Suppressor macrophage treated with lipopolysaccharide for 4 hours (primary cell): Measurements from ENCODE around the gene ATP6V1C2.

Source experiments
- DNase-seq: peaks from one replicate; pipeline ENCODE4 v3.0.0-alpha.2; 2020

ATP6V1C2 gene

DNA sequence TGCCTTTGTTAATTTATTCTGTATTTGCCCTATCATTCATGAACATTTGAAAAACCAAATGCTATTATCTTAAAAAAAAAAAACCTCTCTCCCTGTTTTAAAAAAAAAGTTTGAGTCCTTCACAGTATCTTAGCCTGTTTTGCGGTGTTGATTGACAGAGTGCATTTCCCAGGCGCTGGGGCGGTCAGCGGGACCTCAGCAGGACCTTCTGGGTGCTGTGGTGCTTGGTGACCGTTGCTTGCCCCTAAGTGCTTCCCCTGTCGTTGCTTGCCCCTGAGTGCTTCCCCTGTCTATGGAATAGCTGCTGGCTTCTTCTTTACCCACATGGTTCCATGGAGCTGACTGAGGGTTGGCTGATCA, 12.1 kb downstream of the ATP6V1C2 start:
- DNase-seq: no peak

DNA sequence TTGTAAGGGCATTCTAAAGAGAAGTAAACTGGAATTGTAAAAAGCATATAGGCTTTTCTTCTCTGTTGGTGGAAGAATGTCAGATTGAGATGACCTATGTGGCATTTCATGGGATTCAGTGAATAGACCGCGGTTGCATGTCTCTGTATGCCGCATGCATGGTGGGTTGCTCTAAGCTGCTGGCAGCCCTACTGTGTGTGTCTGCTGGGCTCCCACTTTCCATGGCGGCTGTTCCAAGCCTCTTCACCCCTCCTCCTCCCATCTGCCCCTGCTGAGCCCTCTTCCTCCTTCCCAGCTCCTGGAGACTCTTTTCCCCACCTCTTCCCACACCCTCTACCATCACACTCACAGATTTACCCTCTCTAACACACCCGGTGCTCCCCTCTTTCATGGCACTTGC, 12.6 kb downstream of the ATP6V1C2 start:
- DNase-seq: no peak

DNA sequence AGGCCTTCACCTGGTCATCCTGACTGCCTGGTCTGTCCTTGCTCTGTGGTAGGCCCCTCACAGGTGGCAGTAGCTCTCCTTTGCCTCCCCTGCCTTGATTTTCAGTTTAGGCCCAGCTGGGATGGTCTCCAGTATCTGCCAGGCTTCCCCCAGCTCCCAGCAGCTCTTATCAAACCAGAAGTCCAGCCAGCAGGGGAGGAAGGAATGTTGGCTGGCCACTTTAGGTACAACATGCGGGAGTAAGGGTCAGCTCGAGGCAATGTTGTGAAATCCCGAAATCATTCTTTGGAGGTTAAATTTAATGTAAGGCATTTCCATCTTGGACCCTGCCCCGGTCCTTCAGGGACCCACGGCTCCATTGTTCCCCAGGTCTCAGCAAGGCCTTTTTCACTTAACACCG, 16.8 kb downstream of the ATP6V1C2 start:
- no peak for DNase-seq

DNA sequence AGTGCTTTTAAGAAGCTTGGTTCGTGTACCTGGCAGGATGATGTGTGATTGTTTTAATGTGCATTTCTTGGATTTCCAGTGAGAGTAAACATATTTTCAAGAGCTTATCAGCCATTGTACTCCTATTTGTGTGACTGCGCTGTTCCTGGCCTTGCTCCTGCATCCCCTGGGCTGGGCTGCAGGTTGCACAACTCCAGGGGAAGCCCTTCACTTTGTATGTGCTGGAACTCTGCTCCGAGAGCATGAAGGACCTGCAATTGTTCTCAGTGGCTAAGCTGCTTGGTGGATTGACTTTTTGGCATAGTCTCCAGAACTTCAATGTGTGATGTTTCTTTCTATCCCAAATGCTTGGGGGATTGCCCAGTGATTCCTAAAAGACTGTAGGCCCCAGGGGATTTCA, 18.8 kb downstream of the ATP6V1C2 start:
- no peak for DNase-seq

DNA sequence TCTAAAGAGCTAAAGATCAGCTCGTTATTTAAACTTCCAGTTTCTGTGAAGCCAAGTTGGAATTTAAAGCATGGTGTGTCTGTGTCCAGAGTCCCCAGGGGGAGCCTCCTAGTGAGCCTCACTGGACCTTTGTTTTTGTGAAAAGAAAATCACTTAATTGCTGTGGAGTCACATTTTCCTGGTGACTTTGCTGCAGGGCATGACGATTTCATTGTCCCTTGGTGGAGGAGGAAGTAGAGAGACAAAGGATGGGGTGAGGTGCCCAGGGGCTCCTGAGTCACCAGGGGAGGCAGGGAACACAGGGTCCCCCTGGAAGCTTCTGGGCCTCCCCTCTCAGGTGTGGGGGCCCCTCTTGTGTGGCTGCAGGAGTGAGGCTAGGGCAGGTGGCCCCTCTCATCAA, 19.7 kb downstream of the ATP6V1C2 start:
- no peak for DNase-seq

DNA sequence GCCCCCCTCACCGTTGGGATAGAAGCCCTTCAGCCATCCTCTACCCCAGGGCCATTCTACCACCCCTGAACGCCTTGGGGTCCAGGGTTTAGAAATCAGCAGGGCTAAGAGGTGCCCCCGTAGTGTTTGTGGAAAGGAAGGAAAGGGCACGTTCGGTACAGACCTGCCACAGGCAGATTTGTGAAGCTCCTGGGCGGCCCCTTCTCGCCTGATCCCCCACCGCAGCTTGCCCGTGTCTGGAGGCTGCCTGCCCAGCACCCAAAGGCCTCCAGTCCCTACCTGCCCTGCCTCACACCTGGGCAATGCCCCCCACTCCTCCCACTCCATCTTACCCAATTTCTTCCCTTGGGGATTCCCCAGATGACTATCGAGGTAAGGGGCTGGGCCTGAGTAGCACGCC, 21.2 kb downstream of the ATP6V1C2 start:
- no peak for DNase-seq

DNA sequence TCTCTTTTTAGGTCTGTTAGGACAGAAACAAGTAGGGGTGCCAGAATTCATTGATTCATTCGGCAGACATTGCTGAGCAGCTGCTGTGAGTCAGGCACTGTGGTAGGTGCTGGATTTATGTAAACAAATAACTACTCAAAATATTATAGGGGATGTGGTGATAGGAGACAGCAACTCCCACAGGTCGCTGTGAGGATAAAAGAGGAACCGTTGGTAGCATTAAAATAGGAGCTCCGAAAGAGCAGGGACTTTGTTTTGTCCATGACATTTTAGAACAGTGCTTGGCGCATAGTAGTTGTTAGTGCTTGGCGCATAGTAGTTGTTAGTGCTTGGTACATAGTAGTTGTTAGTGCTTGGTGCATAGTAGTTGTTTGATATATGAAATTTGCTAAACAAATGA, 29.2 kb downstream of the ATP6V1C2 start:
- no peak for DNase-seq

DNA sequence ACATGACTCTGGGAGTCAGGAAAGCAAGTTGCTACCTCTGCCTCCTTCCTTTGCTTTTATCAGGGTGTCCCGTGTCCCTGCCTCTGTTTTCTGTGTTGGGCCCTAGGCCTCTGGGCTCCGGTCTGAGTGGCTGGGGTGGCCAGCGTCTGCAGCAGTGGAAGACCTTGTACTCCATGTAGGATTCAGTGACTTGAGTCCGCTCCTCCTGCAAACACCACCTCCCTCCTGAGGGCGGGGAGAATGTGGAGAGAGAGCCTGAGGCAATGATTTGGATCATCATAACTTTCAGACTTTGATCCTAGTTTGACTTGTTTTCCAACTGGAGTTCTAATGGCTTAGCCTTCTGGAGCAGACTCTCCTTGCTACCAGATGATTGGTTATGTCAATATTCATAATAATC, 30.8 kb downstream of the ATP6V1C2 start:
- no peak for DNase-seq

DNA sequence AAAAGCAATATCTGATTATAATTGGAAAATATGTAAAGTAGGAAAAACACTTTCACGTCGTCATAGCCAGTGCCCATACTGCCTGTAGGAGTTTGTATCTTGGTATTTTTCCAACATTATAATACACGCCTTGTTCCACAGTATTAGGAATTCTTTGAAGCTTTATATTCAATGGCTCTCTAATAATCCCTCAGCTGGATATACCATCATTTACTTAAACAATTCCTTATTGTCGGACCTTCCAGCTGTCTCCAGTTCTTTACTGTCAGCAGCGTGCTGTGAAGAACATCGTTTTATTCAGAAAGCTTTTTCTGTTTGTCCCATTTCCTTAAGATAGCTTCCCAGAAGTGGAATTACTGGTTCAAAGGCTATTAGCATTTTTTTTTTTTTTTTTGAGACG, 31.7 kb downstream of the ATP6V1C2 start:
- DNase-seq: no peak

DNA sequence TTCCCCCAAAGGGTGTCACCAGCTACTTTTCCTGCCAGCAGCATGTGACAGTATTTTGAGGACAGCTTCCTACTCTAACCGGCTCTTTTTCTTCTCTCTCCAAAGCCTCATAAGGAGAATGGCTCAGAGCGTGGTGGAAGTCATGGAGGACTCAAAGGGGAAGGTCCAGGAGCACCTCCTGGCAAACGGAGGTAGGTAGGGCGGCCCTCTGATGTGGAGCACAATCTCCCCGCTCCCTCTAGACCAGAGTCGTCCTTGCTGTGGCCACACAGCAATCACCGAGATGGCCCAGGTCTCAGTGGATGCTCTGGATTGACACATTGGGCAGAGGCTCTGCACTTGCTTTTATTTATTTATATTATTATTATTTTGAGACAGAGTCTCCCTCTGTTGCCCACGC, 32.4 kb downstream of the ATP6V1C2 start:
- no peak for DNase-seq

DNA sequence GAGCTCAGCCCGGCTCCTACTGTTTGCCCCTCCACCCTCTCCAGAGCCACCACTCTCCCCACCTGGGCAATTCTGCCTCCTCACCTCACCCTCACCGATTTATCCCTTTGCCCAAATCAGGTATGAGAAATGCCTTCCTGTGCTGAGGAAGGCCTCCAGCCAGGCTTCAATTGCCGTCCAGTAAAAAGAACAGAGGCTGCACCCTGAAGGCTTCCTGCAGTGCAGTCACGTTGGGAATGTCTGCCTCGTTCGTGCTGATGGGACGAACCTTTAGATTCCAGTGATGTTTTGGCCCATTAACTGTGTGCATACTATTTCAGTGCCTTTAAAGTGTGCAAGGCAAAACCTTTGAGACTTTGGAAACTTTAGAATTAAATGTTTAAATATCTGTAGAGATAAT, 34.2 kb downstream of the ATP6V1C2 start:
- no peak for DNase-seq

DNA sequence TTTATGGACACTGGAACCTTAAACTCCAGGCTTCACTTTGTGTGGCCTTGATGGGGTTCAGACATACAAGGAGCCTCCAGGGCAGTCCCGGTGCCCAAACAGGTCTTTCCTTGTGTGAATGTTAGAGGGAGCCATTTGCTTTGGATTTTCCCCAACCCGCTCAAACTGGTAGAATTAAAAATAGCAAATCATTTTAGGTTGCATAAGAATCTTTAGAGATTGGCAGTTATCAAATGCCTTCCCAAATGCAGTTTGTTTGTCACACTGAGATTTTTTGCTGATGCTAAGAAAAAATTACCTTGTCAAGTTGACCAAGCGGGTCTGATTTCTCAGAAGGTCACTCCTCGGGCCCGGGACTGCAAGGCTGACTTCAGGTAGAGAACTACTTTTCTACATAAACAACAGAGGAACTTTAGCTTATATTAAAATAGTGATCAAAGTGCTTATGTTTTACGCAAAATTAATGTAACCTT, 36.4 kb downstream of the ATP6V1C2 start:
- no peak for DNase-seq

DNA sequence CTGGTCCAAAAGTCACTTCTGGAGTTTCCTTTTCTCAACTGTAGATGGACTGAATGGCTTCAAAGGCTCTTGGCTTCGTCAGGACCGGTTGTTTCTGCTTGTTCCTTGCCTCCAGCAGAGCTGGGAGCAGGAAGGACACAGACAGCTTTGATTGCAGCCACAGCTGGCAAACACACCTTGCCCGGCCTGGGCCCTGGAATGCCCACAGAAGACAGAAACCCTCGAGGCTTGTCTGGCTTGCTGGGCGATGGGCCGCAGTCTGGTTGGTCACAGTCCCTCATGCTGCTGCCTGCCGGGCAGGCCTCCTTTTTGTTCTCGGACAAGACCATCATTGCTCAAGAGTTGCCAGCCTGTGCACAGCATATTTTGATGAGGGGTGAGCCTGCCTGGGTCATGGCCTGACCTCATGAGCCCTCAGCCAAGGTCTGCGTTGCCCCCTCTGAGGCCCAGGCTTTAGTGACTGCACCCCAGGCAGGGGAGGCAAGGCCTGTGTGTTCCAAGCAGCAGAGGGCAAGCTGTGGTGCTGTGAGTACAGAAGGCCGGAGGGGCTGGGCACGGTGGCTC, 37.8 kb downstream of the ATP6V1C2 start:
- no peak for DNase-seq

DNA sequence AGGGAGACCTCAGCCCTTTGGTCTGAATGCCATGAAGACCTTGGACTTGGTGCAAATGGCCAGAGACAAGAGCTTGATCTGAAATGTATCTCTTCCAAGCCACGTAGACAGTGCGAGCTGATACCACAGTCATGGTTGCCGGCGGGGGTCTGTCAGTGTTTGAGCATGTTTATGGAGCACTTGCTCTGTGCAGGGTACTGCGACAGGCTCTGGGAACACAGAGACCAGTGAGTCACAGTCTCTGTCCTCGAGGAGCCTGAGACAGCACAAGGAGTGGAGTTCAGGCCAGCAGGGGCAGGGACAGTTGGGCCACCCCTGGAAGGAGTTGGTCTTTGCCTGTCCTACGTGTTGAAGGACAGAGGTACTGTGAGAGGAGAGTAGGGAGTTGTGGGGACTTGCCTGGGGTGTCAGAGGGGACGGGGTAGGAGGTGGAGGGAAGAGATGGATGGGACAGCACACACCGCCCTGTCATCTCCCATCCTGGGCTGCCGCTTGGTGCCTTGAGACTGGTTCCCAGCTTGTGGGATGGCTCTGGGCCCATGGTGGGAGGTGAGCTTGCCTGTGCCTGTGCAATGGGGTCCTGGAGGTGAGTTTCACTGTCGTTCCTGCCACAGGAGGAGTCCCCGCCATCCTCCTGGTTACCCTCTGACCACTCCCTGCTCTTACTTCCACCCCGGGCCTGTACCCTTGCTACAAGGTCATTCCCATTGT, 39.5 kb downstream of the ATP6V1C2 start:
- DNase-seq: no peak

DNA sequence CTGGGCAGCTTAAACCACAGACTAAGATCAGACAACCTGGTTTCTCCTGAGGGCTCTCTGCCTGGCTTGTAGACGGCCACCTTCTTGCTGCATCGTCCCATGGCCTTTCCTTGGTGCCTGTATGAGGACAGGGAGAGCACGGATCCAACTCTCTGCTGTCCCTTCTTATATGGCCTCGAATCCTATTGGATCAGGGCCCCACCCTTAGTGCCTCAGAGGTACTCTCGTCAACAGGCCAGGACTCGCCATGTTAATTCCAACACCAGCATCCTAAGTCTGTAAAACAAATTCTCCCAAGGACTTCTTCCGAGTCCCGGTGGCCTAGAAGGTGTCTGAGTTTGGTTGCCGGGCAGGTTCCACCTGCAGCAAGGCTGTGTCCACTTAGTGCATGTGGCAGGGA, 40.2 kb downstream of the ATP6V1C2 start:
- DNase-seq: no peak

DNA sequence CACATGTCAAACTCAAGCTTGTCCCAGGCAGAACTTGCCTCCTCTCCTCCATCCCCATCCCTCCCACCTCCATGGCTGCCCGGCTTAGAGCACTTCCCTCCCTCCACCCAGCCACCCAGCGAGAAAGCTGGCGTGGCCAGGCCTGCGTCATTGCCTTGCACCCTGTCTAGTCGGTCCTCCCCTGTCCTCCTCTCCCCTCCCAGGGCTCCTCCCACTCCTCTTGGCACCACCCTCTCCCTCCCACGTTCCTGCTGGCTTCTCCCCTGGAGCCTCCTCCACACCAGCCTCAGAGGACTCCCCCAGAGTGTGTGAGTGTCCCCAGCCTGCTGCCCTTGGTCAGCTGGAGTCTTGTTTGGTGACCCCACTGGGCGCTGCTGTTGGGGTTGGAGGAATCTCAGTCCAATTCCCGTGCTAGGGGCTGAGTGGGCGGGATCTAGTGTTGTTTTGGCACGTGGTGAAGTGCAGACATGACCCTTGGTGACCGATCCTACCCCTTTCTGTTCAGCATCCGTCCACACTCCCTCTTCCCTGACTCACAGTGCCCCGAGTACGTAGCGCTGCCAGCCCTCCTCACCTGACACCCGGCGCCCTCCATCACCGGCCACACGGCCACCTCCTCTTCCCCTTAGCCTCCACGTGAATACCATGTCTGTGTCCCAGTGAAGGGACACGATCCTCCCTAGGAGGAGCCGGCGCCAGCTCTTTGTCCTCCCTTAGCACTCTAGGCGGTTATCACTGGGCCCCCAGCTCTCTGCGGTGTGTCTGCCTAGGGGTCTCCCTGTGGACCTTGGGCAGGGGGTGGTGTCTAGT, 41.4 kb downstream of the ATP6V1C2 start:
- DNase-seq: no peak

DNA sequence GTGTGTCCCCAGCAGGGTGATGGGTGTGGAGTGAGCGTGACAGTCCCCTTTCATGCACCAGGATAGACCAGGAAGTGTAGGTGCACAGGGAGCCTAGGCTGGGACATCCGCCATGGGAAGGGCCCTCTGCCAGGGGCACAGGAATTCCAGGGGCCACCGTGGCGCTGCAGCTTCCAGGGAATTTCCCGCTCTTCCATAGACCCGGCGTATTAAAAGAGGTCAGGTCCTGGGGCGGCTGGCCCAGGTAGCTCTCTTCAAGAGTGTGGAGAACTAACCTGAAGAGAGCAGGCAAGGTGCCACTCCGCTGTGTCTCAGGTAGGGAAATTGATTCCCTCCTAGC, 42.0 kb downstream of the ATP6V1C2 start:
- no peak for DNase-seq

DNA sequence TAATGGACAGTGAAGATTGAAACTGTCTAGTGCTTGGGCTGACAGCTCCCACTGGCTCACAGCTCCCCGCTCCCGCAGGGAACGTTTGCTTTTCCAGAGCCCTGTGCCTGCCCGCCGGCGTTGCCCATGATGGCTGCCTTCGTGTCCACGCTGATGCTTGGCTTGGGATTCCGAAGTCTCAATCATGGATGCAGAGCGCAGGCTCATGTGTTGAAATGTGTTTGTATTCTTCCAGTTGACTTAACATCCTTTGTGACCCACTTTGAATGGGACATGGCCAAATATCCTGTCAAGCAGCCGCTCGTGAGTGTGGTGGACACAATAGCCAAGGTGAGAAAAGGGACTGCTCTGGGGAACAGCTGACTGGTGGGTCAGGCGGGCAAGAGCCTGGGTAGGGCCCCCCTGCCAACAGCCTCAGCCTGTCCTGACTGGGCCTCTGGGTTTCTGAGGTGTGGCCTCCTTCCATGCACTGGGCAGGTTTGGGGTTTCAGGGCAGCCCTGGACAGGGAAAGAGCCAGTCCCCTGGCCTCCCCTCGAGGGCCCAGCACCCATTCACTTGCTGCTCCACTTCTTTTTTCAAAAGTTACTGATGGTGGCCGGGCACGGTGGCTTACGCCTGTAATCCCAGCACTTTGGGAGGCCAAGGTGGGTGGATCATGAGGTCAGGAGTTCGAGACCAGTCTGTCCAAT, 42.8 kb downstream of the ATP6V1C2 start:
- no peak for DNase-seq

DNA sequence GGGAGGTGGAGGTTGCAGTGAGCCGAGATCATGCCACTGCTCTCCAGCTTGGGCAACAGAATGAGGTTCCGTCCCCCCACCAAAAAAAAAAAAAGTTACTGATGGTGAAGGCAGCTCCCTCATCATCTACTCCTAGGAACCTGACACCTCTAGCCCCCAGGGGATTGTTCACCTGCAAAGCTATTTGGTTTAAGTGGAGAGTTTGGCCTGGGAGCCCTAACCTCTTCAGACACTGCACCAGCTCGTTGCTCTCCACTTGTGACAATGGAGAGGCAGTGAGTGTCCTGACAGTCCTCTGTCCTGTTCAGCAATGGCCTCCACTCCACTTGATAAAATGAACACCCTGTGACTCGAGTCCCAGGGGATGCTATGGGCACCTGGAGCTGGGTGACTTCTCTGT, 43.5 kb downstream of the ATP6V1C2 start:
- no peak for DNase-seq

DNA sequence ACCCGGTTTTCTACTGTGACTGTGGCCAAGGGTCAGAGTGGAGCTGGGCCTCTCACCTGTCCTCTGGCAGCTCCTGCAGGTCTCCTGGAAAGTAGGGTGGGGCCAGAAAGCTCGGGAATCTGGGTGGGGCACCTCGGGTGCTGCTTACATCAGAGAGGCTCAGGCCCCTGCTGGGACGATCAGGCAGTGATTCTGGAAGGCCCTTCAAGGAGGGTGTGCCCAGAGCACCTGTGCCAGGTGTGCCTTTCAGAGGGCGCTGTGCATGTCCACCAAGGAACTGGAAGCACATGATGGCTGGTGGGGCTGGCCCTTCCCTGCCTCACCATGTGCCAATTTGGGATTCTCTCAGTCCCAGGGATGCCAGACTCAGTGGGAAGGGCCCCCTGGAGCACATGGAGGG, 44.0 kb downstream of the ATP6V1C2 start:
- DNase-seq: no peak

DNA sequence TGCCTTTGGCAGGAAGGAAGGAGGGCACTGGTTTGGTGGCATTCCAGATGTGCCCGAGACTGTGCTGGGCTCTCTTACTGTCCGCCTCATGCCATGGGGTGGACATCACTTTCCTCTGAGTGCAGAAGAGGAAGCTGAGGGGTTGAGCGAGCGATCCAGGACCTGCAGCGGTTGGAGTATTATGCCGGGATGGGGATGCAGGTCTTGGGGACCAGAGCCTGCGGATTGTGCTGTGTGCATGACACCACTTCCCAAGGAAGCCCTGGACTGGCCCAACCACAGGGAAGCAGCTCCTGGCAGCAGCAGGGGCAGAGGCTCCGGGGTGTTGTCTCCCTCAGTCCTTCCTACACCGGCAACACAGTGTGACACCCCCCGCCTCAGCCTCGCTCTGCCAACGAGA, 44.5 kb downstream of the ATP6V1C2 start:
- no peak for DNase-seq

DNA sequence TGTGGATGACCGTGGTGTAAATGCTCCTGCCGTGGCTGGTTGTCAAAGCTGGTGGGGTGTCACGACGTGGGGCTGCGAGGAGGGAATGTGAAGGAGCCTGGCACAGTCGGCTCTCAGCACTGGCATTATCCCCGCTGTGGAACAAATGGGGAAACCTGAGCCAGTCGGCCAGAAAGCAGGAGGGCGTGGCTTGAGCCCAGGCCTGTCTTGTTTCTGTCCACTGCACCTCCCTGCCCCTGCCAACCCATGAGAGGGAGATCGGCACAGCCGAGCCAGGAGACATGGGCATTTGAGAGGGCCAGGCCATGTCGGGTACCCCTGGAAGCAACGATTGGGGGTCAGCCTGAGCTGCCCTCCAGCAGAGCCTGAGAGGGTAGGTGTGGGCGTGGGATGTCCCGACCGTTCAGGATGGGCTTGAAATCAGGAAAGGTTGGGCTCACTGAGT, 46.7 kb downstream of the ATP6V1C2 start:
- DNase-seq: no peak

DNA sequence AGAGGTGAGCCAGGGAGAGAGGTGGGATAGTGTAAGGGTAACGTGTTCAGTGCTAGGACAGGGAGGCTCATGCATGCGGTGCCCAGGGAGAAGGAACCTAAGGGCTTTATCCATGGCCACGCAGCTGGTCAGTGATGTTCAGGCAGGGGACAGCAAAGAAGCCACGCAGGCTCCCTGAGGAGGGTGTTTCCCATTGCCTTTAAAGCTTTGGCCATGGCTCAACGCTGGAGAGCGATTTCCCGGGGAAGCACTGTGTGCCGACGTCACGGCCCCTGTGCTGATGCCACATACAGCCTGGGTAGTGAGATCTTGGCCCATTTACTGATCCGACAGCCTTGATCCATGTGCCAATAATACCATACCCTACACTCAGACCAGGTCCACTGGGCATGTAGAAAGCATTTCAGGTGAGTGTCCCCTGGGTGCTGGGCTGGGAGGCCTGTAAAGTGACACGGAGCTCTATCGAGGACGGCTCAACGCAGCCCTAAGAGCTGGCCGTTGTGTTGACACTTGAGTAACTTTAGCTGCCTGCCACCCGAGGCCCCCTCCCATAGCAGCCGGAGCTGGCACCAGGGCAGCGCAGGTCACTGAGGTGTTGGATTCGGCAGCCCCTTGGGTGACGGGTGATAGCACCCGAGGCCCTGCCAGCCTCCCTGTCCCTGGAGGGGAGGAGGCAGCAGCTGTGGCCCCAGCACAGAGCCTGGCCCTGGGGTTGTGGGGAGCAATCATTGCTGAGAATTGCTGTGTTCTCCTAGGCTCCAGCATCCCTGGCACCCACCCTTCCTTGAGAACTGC, 49.7 kb downstream of the ATP6V1C2 start:
- no peak for DNase-seq
